Breast epithelium (tissue), 3 donors: ENCODE data around the gene SORL1.

Experiments
- POLR2A ChIP-seq: fragments of 450-650 bp; IDR thresholded peaks from one replicate; pipeline ENCODE4 v1.6.1; 2016; ENCODE audit warnings: antibody characterized with exemption, mild to moderate bottlenecking, moderate library complexity
- TF ChIP-seq, protein P1 (sequence below), 3 donors: fragments of 450-650 bp; IDR thresholded peaks; one replicate each; pipeline ENCODE4 v1.5.1; 2016 to 2017; ENCODE audit warnings: antibody characterized with exemption in 3 of 3, mild to moderate bottlenecking in 3 of 3, moderate library complexity in 3 of 3

DNA sequence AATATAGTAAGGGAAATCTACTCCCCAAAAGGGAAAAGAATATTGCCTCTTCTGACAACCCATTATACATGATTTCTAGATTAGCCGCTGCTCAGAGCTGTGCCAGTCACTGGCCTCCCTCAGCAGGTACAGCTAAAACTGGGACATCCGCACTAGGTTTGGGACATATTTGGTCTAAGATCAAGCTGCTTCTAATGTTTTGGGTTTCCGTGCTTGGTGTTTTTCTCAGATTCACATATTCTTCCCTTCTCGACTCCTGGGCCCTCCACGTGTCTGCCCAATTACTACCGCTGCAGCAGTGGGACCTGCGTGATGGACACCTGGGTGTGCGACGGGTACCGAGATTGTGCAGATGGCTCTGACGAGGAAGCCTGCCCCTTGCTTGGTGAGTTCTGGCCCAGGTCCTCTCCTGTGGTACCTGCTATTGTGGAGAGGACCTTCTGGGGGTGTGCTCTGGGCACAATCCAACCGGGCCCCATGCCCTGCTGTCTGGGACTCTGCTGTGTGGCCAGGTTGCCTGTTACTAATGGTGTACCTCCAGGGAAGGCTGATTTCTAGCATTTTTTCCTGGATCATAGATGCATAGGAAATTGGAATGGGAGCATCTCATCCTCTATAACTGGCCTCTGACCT, 138.8 kb downstream of the SORL1 start:
- TF ChIP-seq, protein P1, sequence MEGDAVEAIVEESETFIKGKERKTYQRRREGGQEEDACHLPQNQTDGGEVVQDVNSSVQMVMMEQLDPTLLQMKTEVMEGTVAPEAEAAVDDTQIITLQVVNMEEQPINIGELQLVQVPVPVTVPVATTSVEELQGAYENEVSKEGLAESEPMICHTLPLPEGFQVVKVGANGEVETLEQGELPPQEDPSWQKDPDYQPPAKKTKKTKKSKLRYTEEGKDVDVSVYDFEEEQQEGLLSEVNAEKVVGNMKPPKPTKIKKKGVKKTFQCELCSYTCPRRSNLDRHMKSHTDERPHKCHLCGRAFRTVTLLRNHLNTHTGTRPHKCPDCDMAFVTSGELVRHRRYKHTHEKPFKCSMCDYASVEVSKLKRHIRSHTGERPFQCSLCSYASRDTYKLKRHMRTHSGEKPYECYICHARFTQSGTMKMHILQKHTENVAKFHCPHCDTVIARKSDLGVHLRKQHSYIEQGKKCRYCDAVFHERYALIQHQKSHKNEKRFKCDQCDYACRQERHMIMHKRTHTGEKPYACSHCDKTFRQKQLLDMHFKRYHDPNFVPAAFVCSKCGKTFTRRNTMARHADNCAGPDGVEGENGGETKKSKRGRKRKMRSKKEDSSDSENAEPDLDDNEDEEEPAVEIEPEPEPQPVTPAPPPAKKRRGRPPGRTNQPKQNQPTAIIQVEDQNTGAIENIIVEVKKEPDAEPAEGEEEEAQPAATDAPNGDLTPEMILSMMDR (IDR thresholded peaks at IDR 0.05) = no peak
- TF ChIP-seq POLR2A = no peak
